HG03558 (cell line): ENCODE measurements around the gene STS.

Experiments
- ATAC-seq: cut with Tn5 transposase; IDR thresholded peaks from one replicate; pipeline ENCODE4 v1.9.1; 2021; ENCODE audit warnings: moderate number of reproducible peaks; ENCODE audit not compliant: unreplicated experiment; ENCODE audit errors: extremely low read depth

Gene STS

GRCh38 chrX:7139202-7140081, 8.1 kb upstream of the STS start:
- ATAC-seq: no peak

GRCh38 chrX:7143076-7143475, 4.4 kb upstream of the STS start:
- no peak for ATAC-seq

GRCh38 chrX:7143941-7144525, 3.5 kb upstream of the STS start:
- ATAC-seq: no peak

- ATAC-seq: no peak
Observed at GRCh38 chrX:7145454-7145853, 2.1 kb upstream of the STS start.

GRCh38 chrX:7146020-7146702, 1.4 kb upstream of the STS start:
- ATAC-seq: no peak

GRCh38 chrX:7146703-7147412, 654 bp upstream of the STS start:
- ATAC-seq: peak; percentile 3

- peak; percentile 64 for ATAC-seq
Observed at GRCh38 chrX:7147978-7148854, 704 bp downstream of the STS start, which contains the start of gene PUDP. PUDP (minus strand) TSS chrX:7148153; CDS start chrX:7148113, 40 bp downstream.

GRCh38 chrX:7149411-7149810, 1.9 kb downstream of the STS start:
- ATAC-seq: no peak

GRCh38 chrX:7153231-7153630, 5.7 kb downstream of the STS start:
- ATAC-seq: no peak

- no peak for ATAC-seq
Observed at GRCh38 chrX:7154041-7154597, 6.6 kb downstream of the STS start.

- ATAC-seq: no peak
Observed at GRCh38 chrX:7155163-7155562, 7.7 kb downstream of the STS start.

GRCh38 chrX:7156879-7157278, 9.4 kb downstream of the STS start:
- no peak for ATAC-seq

GRCh38 chrX:7158468-7158990, 11.0 kb downstream of the STS start:
- no peak for ATAC-seq

- ATAC-seq: no peak
Observed at GRCh38 chrX:7159149-7159861, 11.8 kb downstream of the STS start.

- ATAC-seq: no peak
Observed at GRCh38 chrX:7163146-7163677, 15.7 kb downstream of the STS start.

- no peak for ATAC-seq
Observed at GRCh38 chrX:7164174-7164573, 16.7 kb downstream of the STS start.

GRCh38 chrX:7168371-7168770, 20.9 kb downstream of the STS start:
- no peak for ATAC-seq

GRCh38 chrX:7169627-7170026, 22.1 kb downstream of the STS start:
- ATAC-seq: no peak
